Suprapubic skin (tissue), 4 donors: Measurements from ENCODE around the gene TREML2. TPM values are rescaled to one million over a fixed set of nuclear protein-coding genes. Genes with fewer than 3 reads are reported as not detected.

ENCODE experiments used
- DNase-seq, 2 donors: peaks; one replicate each; pipeline ENCODE4 v3.0.0-alpha.2; 2019; ENCODE audit warnings: low spot score in 2 of 2
- H3K27ac ChIP-seq: fragments of 200-600 bp; sonication (generic); one replicate; pipeline ENCODE4 v1.5.1; 2019
- H3K27me3 ChIP-seq: fragments of 200-600 bp; sonication (generic); one replicate; pipeline ENCODE4 v1.5.1; 2019
- H3K36me3 ChIP-seq: fragments of 200-600 bp; sonication (generic); one replicate; pipeline ENCODE4 v1.5.1; 2019
- H3K4me1 ChIP-seq: fragments of 200-600 bp; sonication (generic); one replicate; pipeline ENCODE4 v1.5.1; 2019
- H3K4me3 ChIP-seq: fragments of 200-600 bp; sonication (generic); one replicate; pipeline ENCODE4 v1.5.1; 2019; ENCODE audit warnings: mild to moderate bottlenecking
- H3K9me3 ChIP-seq: fragments of 200-600 bp; sonication (generic); one replicate; pipeline ENCODE4 v1.5.1; 2019
- EP300 ChIP-seq: sonication (generic); formaldehyde crosslinking; IDR thresholded peaks from one replicate; pipeline ENCODE4 v1.6.1; 2017; ENCODE audit warnings: antibody characterized with exemption
- POLR2A ChIP-seq, 2 donors: fragments of 450-650 bp; IDR thresholded peaks; one replicate each; pipeline ENCODE4 v1.6.1; 2017; ENCODE audit warnings: antibody characterized with exemption in 2 of 2, mild to moderate bottlenecking in 2 of 2, moderate library complexity in 2 of 2
- POLR2AphosphoS5 ChIP-seq, 3 donors: sonication (generic); formaldehyde crosslinking; IDR thresholded peaks; one replicate each; pipeline ENCODE4 v1.6.1; 2017; ENCODE audit warnings: antibody characterized with exemption in 3 of 3
- WGBS: methylation state at CpG from one replicate; pipeline ENCODE4 v1.1.5; 2018; 5-methylcytosine and 5-hydroxymethylcytosine counted together
- total RNA-seq, 4 donors: library from RNA; depleted of rRNA; stranded (reverse); fragments of >200 nt; gene quantifications; one replicate each; pipeline ENCODE4 v1.1.0, GENCODE V29; 2016
- TF ChIP-seq, protein P1 (sequence below), 2 donors: fragments of 200-600 bp in 1 of 2; fragments of 450-650 bp in 1 of 2; sonication (generic) in 1 of 2; IDR thresholded peaks; one replicate each; pipeline ENCODE4 v1.5.1; 2016 to 2019; ENCODE audit warnings: antibody characterized with exemption in 2 of 2, mild to moderate bottlenecking in 1 of 2, moderate library complexity in 1 of 2

TREML2 gene
- total RNA-seq, 4 donors from 2014 or later: not detected

DNA sequence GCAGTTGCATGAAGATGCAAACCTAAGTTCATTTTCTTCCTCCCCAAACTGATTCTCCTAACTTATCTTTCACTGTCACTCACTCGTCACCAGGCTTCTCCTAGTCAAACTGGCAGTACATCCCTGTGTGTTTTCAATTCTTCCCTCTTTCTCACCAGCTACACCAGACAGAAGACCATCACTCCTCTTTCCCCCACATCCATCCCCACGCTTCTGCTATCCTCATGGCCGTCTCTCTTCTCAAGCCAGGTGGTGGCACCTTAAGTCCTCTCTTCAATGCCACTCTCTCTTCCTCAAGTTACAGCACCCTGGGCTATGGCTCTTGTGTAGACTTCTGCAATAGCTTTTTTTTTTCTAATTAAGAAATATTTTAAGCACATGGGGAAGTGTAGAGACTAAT is 23.7 kb downstream of the TREML2 start:
- Histone ChIP-seq H3K36me3 (no peaks in the 10 kb centered on the region), H3K27me3 (peaks cover 4% of the 10 kb centered on the region), H3K4me1 (no peaks in the 10 kb centered on the region), H3K4me3 (no peak overlapping the region), H3K27ac (no peak overlapping the region), H3K9me3 (no peaks in the 10 kb centered on the region)
- WGBS: 77% methylated on average over 3 of the region's 3 CpGs
- DNase-seq: no peak
- TF ChIP-seq, protein P1, sequence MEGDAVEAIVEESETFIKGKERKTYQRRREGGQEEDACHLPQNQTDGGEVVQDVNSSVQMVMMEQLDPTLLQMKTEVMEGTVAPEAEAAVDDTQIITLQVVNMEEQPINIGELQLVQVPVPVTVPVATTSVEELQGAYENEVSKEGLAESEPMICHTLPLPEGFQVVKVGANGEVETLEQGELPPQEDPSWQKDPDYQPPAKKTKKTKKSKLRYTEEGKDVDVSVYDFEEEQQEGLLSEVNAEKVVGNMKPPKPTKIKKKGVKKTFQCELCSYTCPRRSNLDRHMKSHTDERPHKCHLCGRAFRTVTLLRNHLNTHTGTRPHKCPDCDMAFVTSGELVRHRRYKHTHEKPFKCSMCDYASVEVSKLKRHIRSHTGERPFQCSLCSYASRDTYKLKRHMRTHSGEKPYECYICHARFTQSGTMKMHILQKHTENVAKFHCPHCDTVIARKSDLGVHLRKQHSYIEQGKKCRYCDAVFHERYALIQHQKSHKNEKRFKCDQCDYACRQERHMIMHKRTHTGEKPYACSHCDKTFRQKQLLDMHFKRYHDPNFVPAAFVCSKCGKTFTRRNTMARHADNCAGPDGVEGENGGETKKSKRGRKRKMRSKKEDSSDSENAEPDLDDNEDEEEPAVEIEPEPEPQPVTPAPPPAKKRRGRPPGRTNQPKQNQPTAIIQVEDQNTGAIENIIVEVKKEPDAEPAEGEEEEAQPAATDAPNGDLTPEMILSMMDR (IDR thresholded peaks at IDR 0.05): no peak
- TF ChIP-seq EP300 (no peak), POLR2A (IDR thresholded peaks at IDR 0.05) (no peak), POLR2AphosphoS5 (IDR thresholded peaks at IDR 0.05) (no peak)

DNA sequence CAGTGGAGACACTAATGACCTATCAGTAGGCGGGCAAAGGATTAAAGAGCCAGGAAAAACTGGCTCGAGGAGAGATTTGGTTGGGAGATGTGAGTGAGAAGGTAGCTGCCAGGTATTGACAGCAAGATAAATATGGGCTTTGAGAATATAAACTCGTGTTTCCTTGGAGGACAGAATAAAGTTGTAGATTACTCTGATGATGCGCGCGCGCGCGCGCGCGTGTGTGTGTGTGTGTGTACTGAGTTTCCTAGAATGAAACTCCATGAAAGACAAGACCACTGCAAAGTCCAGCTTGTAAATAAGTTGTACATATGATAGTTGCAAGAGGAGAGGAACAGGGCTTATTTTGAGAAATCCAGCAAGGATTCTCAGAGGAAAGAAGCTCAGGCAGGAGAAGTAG is 24.8 kb downstream of the TREML2 start:
- no peaks in the 10 kb centered on the region for H3K9me3 ChIP-seq
- no peaks in the 10 kb centered on the region for H3K4me1 ChIP-seq
- no peak overlapping the region for H3K27ac ChIP-seq
- no peak for DNase-seq
- WGBS: 92% methylated on average over 12 of the region's 12 CpGs
- peaks cover 4% of the 10 kb centered on the region for H3K27me3 ChIP-seq
- no peak overlapping the region for H3K4me3 ChIP-seq
- TF ChIP-seq EP300 (no peak), POLR2A (IDR thresholded peaks at IDR 0.05) (no peak), POLR2AphosphoS5 (IDR thresholded peaks at IDR 0.05) (no peak)
- TF ChIP-seq, protein P1 (IDR thresholded peaks at IDR 0.05): no peak
- H3K36me3 ChIP-seq: no peaks in the 10 kb centered on the region

DNA sequence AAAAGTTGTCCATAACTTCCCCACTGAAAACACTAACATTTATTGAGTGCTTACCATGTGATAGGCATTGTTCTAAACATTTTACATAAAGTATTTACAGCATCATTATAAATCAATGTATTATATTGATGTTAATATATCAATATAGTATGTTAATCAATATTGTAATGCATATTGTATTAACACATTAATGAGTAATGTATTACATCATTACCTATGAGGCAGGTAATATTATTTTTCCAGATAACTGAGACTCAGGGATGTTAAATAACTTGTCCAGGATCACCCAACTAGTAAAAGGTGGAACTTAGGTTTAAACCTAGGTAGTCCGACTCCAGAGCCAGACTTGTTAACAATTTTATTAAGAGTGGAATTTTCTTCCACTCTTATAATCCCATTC is 25.9 kb downstream of the TREML2 start:
- no peak for TF ChIP-seq POLR2AphosphoS5 (IDR thresholded peaks at IDR 0.05)
- TF ChIP-seq POLR2A (IDR thresholded peaks at IDR 0.05): no peak
- TF ChIP-seq, protein P1 (IDR thresholded peaks at IDR 0.05): no peak
- no peak for TF ChIP-seq EP300
- no peaks in the 10 kb centered on the region for H3K4me1 ChIP-seq
- H3K27me3 ChIP-seq: peaks cover 4% of the 10 kb centered on the region
- no peaks in the 10 kb centered on the region for H3K36me3 ChIP-seq
- H3K27ac ChIP-seq: no peak overlapping the region
- DNase-seq: no peak
- 90% methylated on average over 1 of the region's 1 CpG for WGBS
- no peak overlapping the region for H3K4me3 ChIP-seq
- no peaks in the 10 kb centered on the region for H3K9me3 ChIP-seq

DNA sequence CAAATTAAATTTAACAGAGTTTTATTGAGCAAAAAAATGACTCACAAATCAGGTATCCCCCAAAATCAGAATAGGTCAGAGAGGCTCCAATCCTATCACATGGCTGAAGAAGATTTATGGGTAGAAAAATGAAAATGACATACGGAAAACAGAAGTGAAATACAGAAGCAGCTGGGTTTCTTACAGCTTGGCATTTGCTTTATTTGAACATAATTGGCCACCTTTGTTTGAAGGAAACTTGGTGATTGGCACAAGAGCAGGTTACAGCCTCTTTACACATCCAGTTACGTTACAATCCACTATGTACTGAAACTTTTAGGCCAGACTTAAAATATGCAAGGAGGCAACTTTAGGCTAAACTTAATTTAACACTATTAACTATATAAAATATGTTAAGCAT is 26.3 kb downstream of the TREML2 start:
- no peaks in the 10 kb centered on the region for H3K9me3 ChIP-seq
- H3K4me3 ChIP-seq: no peak overlapping the region
- no peaks in the 10 kb centered on the region for H3K4me1 ChIP-seq
- TF ChIP-seq EP300 (no peak), POLR2AphosphoS5 (IDR thresholded peaks at IDR 0.05) (no peak), POLR2A (IDR thresholded peaks at IDR 0.05) (no peak)
- TF ChIP-seq, protein P1 (IDR thresholded peaks at IDR 0.05): no peak
- no peaks in the 10 kb centered on the region for H3K36me3 ChIP-seq
- peaks cover 4% of the 10 kb centered on the region for H3K27me3 ChIP-seq
- H3K27ac ChIP-seq: no peak overlapping the region
- WGBS: 76% methylated on average over 2 of the region's 2 CpGs
- DNase-seq: no peak

DNA sequence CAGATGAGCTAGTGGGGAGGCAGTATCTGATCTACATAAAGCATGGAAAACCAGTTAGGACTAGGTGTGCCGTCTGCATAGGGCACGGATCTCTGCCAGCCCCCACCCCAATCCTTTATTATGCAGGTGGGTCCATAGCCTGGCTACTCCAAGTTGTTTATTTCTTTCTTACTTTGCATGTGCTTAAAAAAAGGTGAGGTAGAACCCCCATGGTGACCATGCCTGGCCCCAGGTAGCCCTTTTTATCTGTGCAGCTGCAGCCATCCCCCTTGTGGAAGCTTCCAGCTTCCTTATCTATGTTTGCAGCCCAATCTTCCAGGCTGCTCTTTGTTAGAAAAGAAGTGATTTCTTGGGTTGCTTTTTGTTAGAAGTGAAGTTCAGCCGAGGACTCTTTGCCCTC is 29.0 kb downstream of the TREML2 start:
- 44% methylated on average over 3 of the region's 3 CpGs for WGBS
- H3K27me3 ChIP-seq: peaks cover 4% of the 10 kb centered on the region
- no peaks in the 10 kb centered on the region for H3K4me1 ChIP-seq
- H3K4me3 ChIP-seq: no peak overlapping the region
- no peaks in the 10 kb centered on the region for H3K36me3 ChIP-seq
- H3K27ac ChIP-seq: no peak overlapping the region
- TF ChIP-seq POLR2A (IDR thresholded peaks at IDR 0.05) (no peak), POLR2AphosphoS5 (IDR thresholded peaks at IDR 0.05) (no peak), EP300 (no peak)
- TF ChIP-seq, protein P1 (IDR thresholded peaks at IDR 0.05): no peak
- no peaks in the 10 kb centered on the region for H3K9me3 ChIP-seq
- no peak for DNase-seq
